ENCODE results near the gene DDHD1.
"Not testable (repeated sequence)": the region's sequence is repeated elsewhere in the genome, so short reads cannot be mapped to it uniquely, and the experiment has no call there.

DNA sequence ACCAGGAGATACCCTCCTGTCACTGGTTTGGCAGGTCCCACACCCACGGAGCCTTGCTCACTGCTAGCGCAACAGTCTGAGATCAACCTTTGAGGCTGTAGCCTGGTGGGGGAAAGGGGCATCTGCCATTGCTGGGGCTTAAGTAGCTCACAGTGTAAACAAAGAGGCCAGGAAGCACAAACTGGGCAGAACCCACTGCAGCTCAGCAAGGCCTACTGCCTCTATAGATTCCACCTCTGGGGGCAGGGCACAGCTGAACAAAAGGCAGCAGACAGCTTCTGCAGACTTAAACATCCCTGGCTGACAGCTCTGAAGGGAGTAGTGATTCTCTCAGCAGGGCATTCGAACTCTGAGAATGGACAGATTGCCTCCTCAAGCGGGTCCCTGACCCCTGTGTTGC, 35.6 kb downstream of the DDHD1 start:
- TF ChIP-seq, protein P1, sequence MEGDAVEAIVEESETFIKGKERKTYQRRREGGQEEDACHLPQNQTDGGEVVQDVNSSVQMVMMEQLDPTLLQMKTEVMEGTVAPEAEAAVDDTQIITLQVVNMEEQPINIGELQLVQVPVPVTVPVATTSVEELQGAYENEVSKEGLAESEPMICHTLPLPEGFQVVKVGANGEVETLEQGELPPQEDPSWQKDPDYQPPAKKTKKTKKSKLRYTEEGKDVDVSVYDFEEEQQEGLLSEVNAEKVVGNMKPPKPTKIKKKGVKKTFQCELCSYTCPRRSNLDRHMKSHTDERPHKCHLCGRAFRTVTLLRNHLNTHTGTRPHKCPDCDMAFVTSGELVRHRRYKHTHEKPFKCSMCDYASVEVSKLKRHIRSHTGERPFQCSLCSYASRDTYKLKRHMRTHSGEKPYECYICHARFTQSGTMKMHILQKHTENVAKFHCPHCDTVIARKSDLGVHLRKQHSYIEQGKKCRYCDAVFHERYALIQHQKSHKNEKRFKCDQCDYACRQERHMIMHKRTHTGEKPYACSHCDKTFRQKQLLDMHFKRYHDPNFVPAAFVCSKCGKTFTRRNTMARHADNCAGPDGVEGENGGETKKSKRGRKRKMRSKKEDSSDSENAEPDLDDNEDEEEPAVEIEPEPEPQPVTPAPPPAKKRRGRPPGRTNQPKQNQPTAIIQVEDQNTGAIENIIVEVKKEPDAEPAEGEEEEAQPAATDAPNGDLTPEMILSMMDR (IDR thresholded peaks at IDR 0.05; ENCODE audit: poor library complexity): not testable (repeated sequence)
- not testable (repeated sequence) for TF ChIP-seq EZH2 (IDR thresholded peaks at IDR 0.05; ENCODE audit: borderline replicate concordance)
